ENCODE measurements around the gene SSC5D. TPM values are rescaled to one million over a fixed set of nuclear protein-coding genes. Genes with fewer than 3 reads are reported as not detected.

The SSC5D gene
- total and polyA plus RNA-seq, 10 of the 15 experiments (the other 5 are each of a cell fraction or from before 2014, with no cell fraction given), result 0.03 to 0.13 (median 0.05) TPM; not detected in 4

DNA sequence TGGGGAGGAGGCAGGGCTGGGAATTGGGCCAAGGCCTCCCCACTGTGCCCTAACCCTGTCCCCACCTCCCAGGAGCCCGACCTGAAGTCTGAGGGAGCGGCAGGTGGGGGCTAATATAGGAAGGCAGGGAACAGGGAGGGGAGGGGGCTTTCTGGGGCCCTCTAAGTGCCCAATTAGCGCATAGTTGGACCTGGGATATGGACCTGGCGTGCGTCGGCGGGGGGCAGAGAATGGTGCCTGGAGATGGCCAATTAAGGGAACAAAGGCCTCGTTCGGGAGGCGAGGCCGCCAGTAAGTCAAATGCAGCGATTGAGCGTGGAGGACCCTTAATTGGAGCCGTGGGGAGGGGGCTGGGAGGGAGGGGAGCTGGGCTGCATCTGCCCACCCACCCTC lies 23.6 kb upstream of the SSC5D start, which contains the start of gene C19orf85:
TSS of gene C19orf85 (minus strand) at position 90 of the 393 bp plus-strand sequence. CDS start 197 bp downstream, outside the sequence.
- WGBS (ENCODE audit: insufficient coverage, insufficient replicate concordance, low lambda C conversion rate, missing lambda C conversion rate), result 48% methylated on average over 8 of the region's 14 CpGs
- no peak for FAIRE-seq
- SMC1A ChIA-PET (ENCODE audit: uncharacterized antibody, unreplicated experiment), result no interaction called here

DNA sequence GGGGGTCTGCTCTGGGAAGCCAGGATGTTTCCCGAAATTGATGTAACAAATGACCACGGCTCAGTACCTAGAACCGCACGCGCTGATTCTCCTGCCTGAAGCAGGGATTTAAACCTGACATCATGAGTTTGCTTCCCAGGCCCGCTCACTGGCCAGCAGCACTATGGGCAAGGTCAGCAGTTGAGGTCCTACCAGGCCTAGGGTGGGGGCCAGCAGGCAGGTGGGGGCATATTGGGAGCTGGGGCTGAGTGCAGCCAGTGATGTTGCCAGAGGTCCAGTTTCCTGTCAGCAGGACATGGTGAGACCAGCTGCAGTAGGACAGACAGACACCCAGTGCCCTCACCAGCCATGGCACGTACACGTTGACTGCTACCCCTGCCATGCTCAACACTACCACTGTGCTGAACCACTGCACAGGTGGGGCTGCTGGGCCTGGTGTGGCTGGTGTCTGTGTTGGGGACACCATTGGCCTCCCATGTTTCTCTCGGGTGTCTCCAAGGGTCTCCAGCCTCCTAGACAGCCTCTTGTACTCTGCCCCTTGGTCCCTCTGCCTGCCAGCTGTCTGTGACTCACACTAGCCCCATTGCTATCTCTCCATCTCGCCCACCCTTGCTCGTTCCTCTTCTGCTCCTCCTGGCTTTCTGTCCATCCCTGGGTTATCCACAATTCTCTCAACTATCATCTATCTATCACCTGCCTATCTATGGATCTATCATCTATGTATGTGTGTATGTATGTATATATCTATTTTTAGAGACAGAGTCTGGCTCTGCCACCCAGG lies 22.6 kb upstream of the SSC5D start:
- H3K27ac ChIP-seq (ENCODE audit: control insufficient read depth, insufficient read depth), result no peak overlapping the region
- no peak overlapping the region for H3K4me3 ChIP-seq
- TF ChIP-seq ZNF274 (IDR thresholded peaks at IDR 0.05; ENCODE audit: insufficient read depth, insufficient read length), result no peak
- TF ChIP-seq POLR2AphosphoS5 (IDR thresholded peaks at IDR 0.05; ENCODE audit: low read length), result no peak
- no peak for TF ChIP-seq KDM1A (IDR thresholded peaks at IDR 0.05; ENCODE audit: borderline replicate concordance)
- TF ChIP-seq MYB (IDR thresholded peaks at IDR 0.05; ENCODE audit: borderline replicate concordance, low read depth, low read length), result no peak
- TF ChIP-seq MEF2B (IDR thresholded peaks at IDR 0.05; ENCODE audit: partially characterized antibody, poor library complexity, severe bottlenecking), result no peak
- TF ChIP-seq, protein P1, sequence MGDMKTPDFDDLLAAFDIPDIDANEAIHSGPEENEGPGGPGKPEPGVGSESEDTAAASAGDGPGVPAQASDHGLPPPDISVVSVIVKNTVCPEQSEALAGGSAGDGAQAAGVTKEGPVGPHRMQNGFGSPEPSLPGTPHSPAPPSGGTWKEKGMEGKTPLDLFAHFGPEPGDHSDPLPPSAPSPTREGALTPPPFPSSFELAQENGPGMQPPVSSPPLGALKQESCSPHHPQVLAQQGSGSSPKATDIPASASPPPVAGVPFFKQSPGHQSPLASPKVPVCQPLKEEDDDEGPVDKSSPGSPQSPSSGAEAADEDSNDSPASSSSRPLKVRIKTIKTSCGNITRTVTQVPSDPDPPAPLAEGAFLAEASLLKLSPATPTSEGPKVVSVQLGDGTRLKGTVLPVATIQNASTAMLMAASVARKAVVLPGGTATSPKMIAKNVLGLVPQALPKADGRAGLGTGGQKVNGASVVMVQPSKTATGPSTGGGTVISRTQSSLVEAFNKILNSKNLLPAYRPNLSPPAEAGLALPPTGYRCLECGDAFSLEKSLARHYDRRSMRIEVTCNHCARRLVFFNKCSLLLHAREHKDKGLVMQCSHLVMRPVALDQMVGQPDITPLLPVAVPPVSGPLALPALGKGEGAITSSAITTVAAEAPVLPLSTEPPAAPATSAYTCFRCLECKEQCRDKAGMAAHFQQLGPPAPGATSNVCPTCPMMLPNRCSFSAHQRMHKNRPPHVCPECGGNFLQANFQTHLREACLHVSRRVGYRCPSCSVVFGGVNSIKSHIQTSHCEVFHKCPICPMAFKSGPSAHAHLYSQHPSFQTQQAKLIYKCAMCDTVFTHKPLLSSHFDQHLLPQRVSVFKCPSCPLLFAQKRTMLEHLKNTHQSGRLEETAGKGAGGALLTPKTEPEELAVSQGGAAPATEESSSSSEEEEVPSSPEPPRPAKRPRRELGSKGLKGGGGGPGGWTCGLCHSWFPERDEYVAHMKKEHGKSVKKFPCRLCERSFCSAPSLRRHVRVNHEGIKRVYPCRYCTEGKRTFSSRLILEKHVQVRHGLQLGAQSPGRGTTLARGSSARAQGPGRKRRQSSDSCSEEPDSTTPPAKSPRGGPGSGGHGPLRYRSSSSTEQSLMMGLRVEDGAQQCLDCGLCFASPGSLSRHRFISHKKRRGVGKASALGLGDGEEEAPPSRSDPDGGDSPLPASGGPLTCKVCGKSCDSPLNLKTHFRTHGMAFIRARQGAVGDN (IDR thresholded peaks at IDR 0.05), result no peak
- TF ChIP-seq HCFC1 (IDR thresholded peaks at IDR 0.05; ENCODE audit: low read length), result no peak
- TF ChIP-seq, protein P2, sequence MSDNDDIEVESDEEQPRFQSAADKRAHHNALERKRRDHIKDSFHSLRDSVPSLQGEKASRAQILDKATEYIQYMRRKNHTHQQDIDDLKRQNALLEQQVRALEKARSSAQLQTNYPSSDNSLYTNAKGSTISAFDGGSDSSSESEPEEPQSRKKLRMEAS (IDR thresholded peaks at IDR 0.05; ENCODE audit: low read depth, low read length), result no peak
- TF ChIP-seq HDAC2 (IDR thresholded peaks at IDR 0.05), result no peak
- no peak for TF ChIP-seq RUNX3 (IDR thresholded peaks at IDR 0.05; ENCODE audit: low read length)
- TF ChIP-seq MTA3 (IDR thresholded peaks at IDR 0.05; ENCODE audit: borderline replicate concordance, low read length), result no peak

More for the DNA sequence above, 23.6 kb upstream of the SSC5D start, which contains the start of gene C19orf85:
- CTCF ChIA-PET, result no interaction called here
- RAD21 ChIA-PET (ENCODE audit: unreplicated experiment), result no interaction called here
- no peaks in the 10 kb centered on the region for H3K9me3 ChIP-seq (replicated peaks; ENCODE audit: control insufficient read depth, insufficient read depth, low read length)
- H3K36me3 ChIP-seq (ENCODE audit: control insufficient read depth in 2 of 2, insufficient read depth in 2 of 2, low read length in 1 of 2), result no peaks in the 10 kb centered on the region; a peak in 1 of 4 replicates
- peaks cover 8% of the 10 kb centered on the region for H3K79me2 ChIP-seq (ENCODE audit: control insufficient read depth, insufficient read depth, low read length)
- no peak within 1 kb of the TSS for H3K4me3 ChIP-seq
- POLR2A ChIA-PET, result no interaction called here
- H3K4me1 ChIP-seq (ENCODE audit: control insufficient read depth, insufficient read depth, low read length), result no peaks in the 10 kb centered on the region
- intact Hi-C loops (cut with micrococcal nuclease; ENCODE audit: unreplicated experiment), result loop anchor here (5.0 kb wide), 1 partner anchor 168 kb away; no protein-coding TSS in a partner anchor
- no peaks in the 10 kb centered on the region for H3K27me3 ChIP-seq (replicated peaks in 1 of 2; ENCODE audit: control insufficient read depth in 2 of 2, insufficient read depth in 2 of 2, low read length in 1 of 2)
- TF ChIP-seq IKZF2 (IDR thresholded peaks at IDR 0.05) (no peak), FOS (IDR thresholded peaks at IDR 0.05; ENCODE audit: borderline replicate concordance, extremely low read depth, insufficient read length) (no peak), NRF1 (conservative IDR thresholded peaks at IDR 0.05; ENCODE audit: low read depth, low read length) (no peak), SPI1 (IDR thresholded peaks at IDR 0.05; ENCODE audit: borderline replicate concordance, insufficient read depth, low read depth, low read length) (no peak), SMARCA5 (IDR thresholded peaks at IDR 0.05) (no peak)
- in situ Hi-C loops (cut with MboI), result no loop called here
- ATAC-seq, result no peak
- no TSS peak for BruUV-seq (replicated peaks)
- H2AFZ ChIP-seq (ENCODE audit: control insufficient read depth, low read depth, low read length), result no peak within 1 kb of the TSS
- DNase-seq (ENCODE audit: low read depth, low spot score), result no peak
- H4K20me1 ChIP-seq (ENCODE audit: control insufficient read depth, insufficient read depth), result no peaks in the 10 kb centered on the region; the same call in 1 of the 2 replicates
- no peak within 1 kb of the TSS for H3K27ac ChIP-seq (ENCODE audit: control insufficient read depth, insufficient read depth)
- no peak within 1 kb of the TSS for H3K4me2 ChIP-seq (ENCODE audit: control insufficient read depth, insufficient read depth)
- H3K9ac ChIP-seq (ENCODE audit: control insufficient read depth, insufficient read depth, low read length), result no peak within 1 kb of the TSS

More for the DNA sequence above, 22.6 kb upstream of the SSC5D start:
- Histone ChIP-seq H3K36me3 (ENCODE audit: control insufficient read depth in 2 of 2, insufficient read depth in 2 of 2, low read length in 1 of 2) (no peaks in the 10 kb centered on the region), H4K20me1 (ENCODE audit: control insufficient read depth, insufficient read depth) (no peaks in the 10 kb centered on the region), H3K79me2 (ENCODE audit: control insufficient read depth, insufficient read depth, low read length) (peaks cover 3% of the 10 kb centered on the region), H3K4me2 (ENCODE audit: control insufficient read depth, insufficient read depth) (no peak overlapping the region), H3K9ac (ENCODE audit: control insufficient read depth, insufficient read depth, low read length) (no peak overlapping the region), H2AFZ (ENCODE audit: control insufficient read depth, low read depth, low read length) (no peak overlapping the region), H3K9me3 (replicated peaks; ENCODE audit: control insufficient read depth, insufficient read depth, low read length) (no peaks in the 10 kb centered on the region), H3K4me1 (ENCODE audit: control insufficient read depth, insufficient read depth, low read length) (no peaks in the 10 kb centered on the region), H3K27me3 (replicated peaks in 1 of 2; ENCODE audit: control insufficient read depth in 2 of 2, insufficient read depth in 2 of 2, low read length in 1 of 2) (no peaks in the 10 kb centered on the region)
- ChIA-PET RAD21 (ENCODE audit: unreplicated experiment) (no interaction called here), POLR2A (interaction anchor here (2.6 kb wide), 1 partner anchor 10 kb away, joined by 8 read pairs; the partner anchor contains the start of gene ZNF628), CTCF (interaction anchor here (2.9 to 4.8 kb wide), 3 partner anchors 11 to 167 kb away, joined by 28 to 88 read pairs (median 34); partner anchors contain the start of gene ZNF628), SMC1A (ENCODE audit: uncharacterized antibody, unreplicated experiment) (interaction anchor here (2.3 kb wide), 1 partner anchor 39 kb away, joined by 19 read pairs; no protein-coding TSS in a partner anchor)
- DNase-seq (ENCODE audit: low read depth, low spot score) (no peak), FAIRE-seq (no peak), ATAC-seq (no peak)
- no TSS peak for BruUV-seq (replicated peaks)
- in situ Hi-C loops (cut with MboI), result no loop called here
- intact Hi-C loops (cut with micrococcal nuclease; ENCODE audit: unreplicated experiment), result loop anchor here (5.0 kb wide), 1 partner anchor 167 kb away; no protein-coding TSS in a partner anchor
- WGBS (ENCODE audit: insufficient coverage, insufficient replicate concordance, low lambda C conversion rate, missing lambda C conversion rate), result 63% methylated on average over 11 of the region's 11 CpGs

All from GM12878 (cell line).